Stimulated activated CD8-positive, alpha-beta memory T cell treated with anti-CD3 and anti-CD28 coated beads, Interleukin-4, amount 100 ng/mL, for 48 hours (primary cell): ENCODE results near the gene CEP135.

ENCODE experiments used
- DNase-seq: peaks from one replicate; pipeline ENCODE4 v3.0.0-alpha.2; 2020

CEP135 gene

GRCh38 chr4:56080384-56080783 is 131.6 kb downstream of the CEP135 start:
- DNase-seq = no peak

GRCh38 chr4:56082829-56083228 is 134.1 kb downstream of the CEP135 start:
- no peak for DNase-seq
